ENCODE data around the gene KCNIP3.

Gene KCNIP3

GRCh38 chr2:95296880-95297487 is at the start of gene KCNIP3:
Gene KCNIP3 (plus strand): TSS chr2:95297347. CDS start chr2:95297439, 92 bp downstream.
- no peak for TF ChIP-seq CTCF (IDR thresholded peaks at IDR 0.05)

GRCh38 chr2:95258271-95258670 is 38.9 kb upstream of the KCNIP3 start:
- TF ChIP-seq CTCF (IDR thresholded peaks at IDR 0.05), result no peak

- TF ChIP-seq CTCF (IDR thresholded peaks at IDR 0.05), result no peak
Measured at GRCh38 chr2:95260028-95261023, 36.8 kb upstream of the KCNIP3 start.

- no peak for TF ChIP-seq CTCF (IDR thresholded peaks at IDR 0.05)
Measured at GRCh38 chr2:95261602-95262001, 35.5 kb upstream of the KCNIP3 start.

- TF ChIP-seq CTCF (IDR thresholded peaks at IDR 0.05), result no peak
Measured at GRCh38 chr2:95262896-95263542, 34.1 kb upstream of the KCNIP3 start.

GRCh38 chr2:95264624-95265023 is 32.5 kb upstream of the KCNIP3 start:
- no peak for TF ChIP-seq CTCF (IDR thresholded peaks at IDR 0.05)

- no peak for TF ChIP-seq CTCF (IDR thresholded peaks at IDR 0.05)
Measured at GRCh38 chr2:95265182-95265581, 32.0 kb upstream of the KCNIP3 start.
